Measurements from ENCODE around the gene MAT2A.

DNA sequence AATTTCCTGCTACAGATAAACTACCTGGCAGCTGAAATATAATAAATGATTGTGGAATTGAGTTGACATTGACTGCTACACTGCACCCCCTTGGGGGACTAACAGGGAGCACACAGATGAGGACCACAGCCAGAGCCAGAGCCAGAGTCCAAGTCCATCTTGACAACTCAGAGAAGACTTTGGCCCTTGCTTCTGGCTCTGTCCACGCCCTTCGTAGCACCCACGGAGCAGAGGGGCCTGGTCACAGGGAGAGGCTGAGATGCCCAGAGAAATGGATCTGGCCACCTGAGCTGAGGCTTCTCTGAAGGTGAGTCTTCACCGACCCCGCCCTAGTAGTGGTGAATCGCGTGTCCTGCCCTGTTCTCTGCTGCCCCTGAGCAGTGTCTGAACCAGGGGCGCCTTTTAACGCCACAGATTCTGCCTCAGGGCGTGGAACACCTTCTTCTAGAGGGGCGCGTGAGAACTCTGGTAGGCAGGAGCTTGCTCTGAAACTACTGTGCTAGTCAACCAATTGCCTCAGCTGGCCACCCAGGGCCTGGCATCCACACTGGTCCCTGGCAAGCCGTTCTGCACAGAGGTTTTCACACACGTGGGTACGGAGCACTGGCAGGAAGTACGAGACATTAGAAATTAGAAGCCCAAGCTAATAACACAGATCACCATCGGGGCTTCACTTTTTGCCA lies 35.7 kb upstream of the MAT2A start:
- TF ChIP-seq TCF4 (CRISPR knock-in tag; IDR thresholded peaks at IDR 0.05; ENCODE audit: borderline replicate concordance) (no peak), PPARA (CRISPR knock-in tag; IDR thresholded peaks at IDR 0.05; ENCODE audit: borderline replicate concordance) (no peak), ZNF70 (CRISPR knock-in tag; IDR thresholded peaks at IDR 0.05) (no peak), BACH2 (CRISPR knock-in tag; IDR thresholded peaks at IDR 0.05; ENCODE audit: borderline replicate concordance) (no peak), ZFP30 (CRISPR knock-in tag; IDR thresholded peaks at IDR 0.05) (no peak), GLIS3 (CRISPR knock-in tag; IDR thresholded peaks at IDR 0.05) (no peak), TOX (CRISPR knock-in tag; IDR thresholded peaks at IDR 0.05; ENCODE audit: borderline replicate concordance) (no peak), ARNTL (CRISPR knock-in tag; IDR thresholded peaks at IDR 0.05; ENCODE audit: borderline replicate concordance, low read depth) (no peak), SNAI2 (CRISPR knock-in tag; IDR thresholded peaks at IDR 0.05) (no peak), RARB (CRISPR knock-in tag; IDR thresholded peaks at IDR 0.05) (no peak), ZC3H10 (CRISPR knock-in tag; IDR thresholded peaks at IDR 0.05) (no peak), ISL1 (CRISPR knock-in tag; IDR thresholded peaks at IDR 0.05) (no peak)
- TF ChIP-seq, protein P1, sequence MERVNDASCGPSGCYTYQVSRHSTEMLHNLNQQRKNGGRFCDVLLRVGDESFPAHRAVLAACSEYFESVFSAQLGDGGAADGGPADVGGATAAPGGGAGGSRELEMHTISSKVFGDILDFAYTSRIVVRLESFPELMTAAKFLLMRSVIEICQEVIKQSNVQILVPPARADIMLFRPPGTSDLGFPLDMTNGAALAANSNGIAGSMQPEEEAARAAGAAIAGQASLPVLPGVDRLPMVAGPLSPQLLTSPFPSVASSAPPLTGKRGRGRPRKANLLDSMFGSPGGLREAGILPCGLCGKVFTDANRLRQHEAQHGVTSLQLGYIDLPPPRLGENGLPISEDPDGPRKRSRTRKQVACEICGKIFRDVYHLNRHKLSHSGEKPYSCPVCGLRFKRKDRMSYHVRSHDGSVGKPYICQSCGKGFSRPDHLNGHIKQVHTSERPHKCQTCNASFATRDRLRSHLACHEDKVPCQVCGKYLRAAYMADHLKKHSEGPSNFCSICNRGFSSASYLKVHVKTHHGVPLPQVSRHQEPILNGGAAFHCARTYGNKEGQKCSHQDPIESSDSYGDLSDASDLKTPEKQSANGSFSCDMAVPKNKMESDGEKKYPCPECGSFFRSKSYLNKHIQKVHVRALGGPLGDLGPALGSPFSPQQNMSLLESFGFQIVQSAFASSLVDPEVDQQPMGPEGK (CRISPR knock-in tag; IDR thresholded peaks at IDR 0.05; ENCODE audit: borderline replicate concordance) = no peak
- TF ChIP-seq, protein P2, sequence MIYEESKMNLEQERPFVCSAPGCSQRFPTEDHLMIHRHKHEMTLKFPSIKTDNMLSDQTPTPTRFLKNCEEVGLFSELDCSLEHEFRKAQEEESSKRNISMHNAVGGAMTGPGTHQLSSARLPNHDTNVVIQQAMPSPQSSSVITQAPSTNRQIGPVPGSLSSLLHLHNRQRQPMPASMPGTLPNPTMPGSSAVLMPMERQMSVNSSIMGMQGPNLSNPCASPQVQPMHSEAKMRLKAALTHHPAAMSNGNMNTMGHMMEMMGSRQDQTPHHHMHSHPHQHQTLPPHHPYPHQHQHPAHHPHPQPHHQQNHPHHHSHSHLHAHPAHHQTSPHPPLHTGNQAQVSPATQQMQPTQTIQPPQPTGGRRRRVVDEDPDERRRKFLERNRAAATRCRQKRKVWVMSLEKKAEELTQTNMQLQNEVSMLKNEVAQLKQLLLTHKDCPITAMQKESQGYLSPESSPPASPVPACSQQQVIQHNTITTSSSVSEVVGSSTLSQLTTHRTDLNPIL (CRISPR knock-in tag; IDR thresholded peaks at IDR 0.05; ENCODE audit: low read depth) = no peak

Measured in SK-N-SH treated with all-trans-retinoic acid at 6 μM for 48 hours (cell line).